ENCODE data around the gene PRICKLE2. TPM values are rescaled to one million over a fixed set of nuclear protein-coding genes. Genes with fewer than 3 reads are reported as not detected.

Gene PRICKLE2
- total RNA-seq, 4 donors from 2014 or later: 28.8 to 48.1 (median 38.5) TPM

DNA sequence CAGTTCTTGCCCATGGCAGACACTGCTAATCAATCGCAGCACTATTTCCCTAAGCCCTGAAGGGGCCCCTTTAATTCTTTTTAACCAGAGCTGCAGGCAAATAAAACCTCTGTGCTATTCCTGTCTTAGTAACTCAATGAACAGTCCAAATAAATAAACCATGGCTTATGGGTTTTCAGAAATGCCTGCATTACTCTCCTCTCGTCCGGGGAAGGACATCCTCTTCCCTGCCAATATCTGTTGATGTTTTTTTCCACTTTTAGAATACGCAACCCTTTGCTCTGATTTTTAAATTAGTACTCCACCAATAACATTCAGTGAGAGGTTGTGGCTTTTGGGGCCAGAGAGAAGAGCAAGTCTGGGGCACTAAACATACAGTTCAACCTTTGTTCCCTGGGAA, 35.2 kb upstream of the PRICKLE2 start:
- Histone ChIP-seq H3K27me3 (no peaks in the 10 kb centered on the region), H3K4me1 (peaks cover 13 to 30% of the 10 kb centered on the region in 2 donors), H3K27ac (no peak overlapping the region), H3K4me3 (replicated peaks in 1 of 3) (no peak overlapping the region), H3K36me3 (no peaks in the 10 kb centered on the region), H3K9me3 (no peaks in the 10 kb centered on the region)
- intact Hi-C loops (cut with DNase I): no loop called here
- no peak for TF ChIP-seq POLR2A (IDR thresholded peaks at IDR 0.05)
- TF ChIP-seq, protein P1, sequence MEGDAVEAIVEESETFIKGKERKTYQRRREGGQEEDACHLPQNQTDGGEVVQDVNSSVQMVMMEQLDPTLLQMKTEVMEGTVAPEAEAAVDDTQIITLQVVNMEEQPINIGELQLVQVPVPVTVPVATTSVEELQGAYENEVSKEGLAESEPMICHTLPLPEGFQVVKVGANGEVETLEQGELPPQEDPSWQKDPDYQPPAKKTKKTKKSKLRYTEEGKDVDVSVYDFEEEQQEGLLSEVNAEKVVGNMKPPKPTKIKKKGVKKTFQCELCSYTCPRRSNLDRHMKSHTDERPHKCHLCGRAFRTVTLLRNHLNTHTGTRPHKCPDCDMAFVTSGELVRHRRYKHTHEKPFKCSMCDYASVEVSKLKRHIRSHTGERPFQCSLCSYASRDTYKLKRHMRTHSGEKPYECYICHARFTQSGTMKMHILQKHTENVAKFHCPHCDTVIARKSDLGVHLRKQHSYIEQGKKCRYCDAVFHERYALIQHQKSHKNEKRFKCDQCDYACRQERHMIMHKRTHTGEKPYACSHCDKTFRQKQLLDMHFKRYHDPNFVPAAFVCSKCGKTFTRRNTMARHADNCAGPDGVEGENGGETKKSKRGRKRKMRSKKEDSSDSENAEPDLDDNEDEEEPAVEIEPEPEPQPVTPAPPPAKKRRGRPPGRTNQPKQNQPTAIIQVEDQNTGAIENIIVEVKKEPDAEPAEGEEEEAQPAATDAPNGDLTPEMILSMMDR (IDR thresholded peaks at IDR 0.05): no peak
- 57 to 76% methylated on average over 4 of the region's 4 CpGs for WGBS, 2 donors
- DNase-seq: no peak

DNA sequence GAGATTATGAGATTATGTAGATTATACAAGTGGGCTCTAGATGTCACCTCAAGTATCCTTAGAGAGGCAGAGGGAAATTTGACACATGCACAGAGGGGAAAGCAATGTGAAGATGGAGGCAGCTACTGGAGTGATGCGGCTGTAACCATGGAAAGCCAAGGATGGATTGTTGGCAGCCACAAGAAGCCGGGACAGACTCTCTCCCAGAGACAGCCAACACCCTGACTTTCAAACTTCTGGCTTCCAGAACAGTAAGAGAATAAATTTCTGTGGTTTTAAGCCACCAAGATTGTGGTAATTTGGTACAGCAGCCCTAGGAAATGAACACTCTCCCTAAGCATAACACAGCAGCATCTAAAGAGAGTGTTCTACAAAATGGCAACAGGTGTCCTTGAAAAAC, 34.4 kb upstream of the PRICKLE2 start:
- Histone ChIP-seq H3K9me3 (no peaks in the 10 kb centered on the region), H3K36me3 (no peaks in the 10 kb centered on the region), H3K4me3 (replicated peaks in 1 of 3) (no peak overlapping the region), H3K4me1 (peaks cover 9 to 22% of the 10 kb centered on the region in 2 donors), H3K27me3 (no peaks in the 10 kb centered on the region), H3K27ac (no peak overlapping the region)
- intact Hi-C loops (cut with DNase I): no loop called here
- WGBS, 2 donors: 55 to 77% methylated on average over 2 of the region's 2 CpGs
- no peak for DNase-seq
- TF ChIP-seq, protein P1 (IDR thresholded peaks at IDR 0.05): no peak
- TF ChIP-seq POLR2A (IDR thresholded peaks at IDR 0.05): no peak

DNA sequence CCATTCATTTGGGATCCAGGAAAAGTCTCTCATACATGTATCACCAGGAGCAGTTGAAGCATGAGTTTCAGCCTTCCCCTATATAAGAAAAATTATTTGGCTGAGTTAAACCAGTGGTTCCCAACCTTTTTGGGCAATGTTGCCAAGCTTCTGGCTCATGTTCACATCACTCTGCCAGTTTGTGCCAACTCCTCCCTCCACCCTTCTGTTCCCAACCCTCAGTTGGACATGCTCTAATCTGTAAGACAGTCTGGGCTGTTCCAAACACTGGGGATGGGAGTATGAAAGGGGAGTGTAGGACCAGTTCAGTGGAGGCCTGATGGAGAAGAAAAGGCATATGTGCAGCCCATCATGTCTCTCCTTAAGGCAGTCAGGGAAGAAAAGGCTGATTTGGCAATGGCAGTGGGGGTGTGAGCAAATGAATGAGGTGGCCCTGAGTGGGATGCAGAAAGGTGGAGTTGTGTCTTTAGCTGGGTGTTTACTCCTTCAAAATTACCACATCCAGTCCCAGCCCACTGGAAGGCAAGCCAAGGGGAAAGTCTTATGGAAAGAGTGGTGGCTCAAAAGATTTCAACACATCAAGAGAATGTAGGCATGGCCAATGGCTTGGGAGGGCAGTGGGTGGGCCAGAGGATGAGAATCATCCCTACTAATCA, 32.0 kb upstream of the PRICKLE2 start:
- H3K4me1 ChIP-seq: peaks cover 3 to 7% of the 10 kb centered on the region in 2 donors
- no peaks in the 10 kb centered on the region for H3K9me3 ChIP-seq
- H3K4me3 ChIP-seq (replicated peaks in 1 of 3): no peak overlapping the region

DNA sequence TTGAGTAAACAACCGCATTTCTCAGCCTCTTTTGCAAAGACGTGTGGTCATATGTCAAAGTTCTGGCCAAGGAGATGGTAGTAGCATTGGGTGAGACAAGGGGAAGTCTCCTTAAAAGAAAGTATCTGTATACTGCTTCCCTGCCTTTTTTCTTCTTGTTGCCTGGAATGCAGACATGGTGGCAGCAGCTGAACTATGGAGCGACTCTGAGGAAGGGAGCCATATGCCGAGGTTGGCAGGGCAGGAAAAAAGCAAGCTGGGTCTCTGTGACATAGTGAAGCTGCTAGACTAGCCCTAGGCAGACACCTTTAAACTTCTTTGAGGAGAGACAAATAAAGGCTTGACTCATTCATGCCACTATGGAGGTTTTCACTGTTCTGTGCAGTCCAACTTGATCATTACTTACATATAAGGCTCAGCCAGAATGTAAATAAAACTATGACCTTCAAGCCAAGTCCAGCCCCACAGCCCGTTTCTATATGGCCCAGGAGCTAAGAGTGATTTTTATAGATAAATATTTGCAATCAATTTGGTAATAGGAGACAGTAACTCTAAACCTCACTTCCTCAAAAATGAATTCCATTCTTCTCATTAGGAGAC, 30.6 kb upstream of the PRICKLE2 start:
- WGBS, 2 donors: 87 to 89% methylated on average over 5 of the region's 5 CpGs
- intact Hi-C loops (cut with DNase I): no loop called here
- no peaks in the 10 kb centered on the region for H3K36me3 ChIP-seq
- TF ChIP-seq, protein P1 (IDR thresholded peaks at IDR 0.05): no peak
- no peak for TF ChIP-seq POLR2A (IDR thresholded peaks at IDR 0.05)
- H3K4me3 ChIP-seq (replicated peaks in 1 of 3): no peak overlapping the region
- DNase-seq: no peak
- no peaks in the 10 kb centered on the region for H3K9me3 ChIP-seq
- peaks cover 3 to 7% of the 10 kb centered on the region in 2 donors for H3K4me1 ChIP-seq
- H3K27ac ChIP-seq: no peak overlapping the region
- H3K27me3 ChIP-seq: no peaks in the 10 kb centered on the region

More for the DNA sequence above, 32.0 kb upstream of the PRICKLE2 start:
- Histone ChIP-seq H3K36me3 (no peaks in the 10 kb centered on the region), H3K27me3 (no peaks in the 10 kb centered on the region), H3K27ac (no peak overlapping the region)
- no peak for DNase-seq
- no peak for TF ChIP-seq POLR2A (IDR thresholded peaks at IDR 0.05)
- TF ChIP-seq, protein P1 (IDR thresholded peaks at IDR 0.05): no peak
- intact Hi-C loops (cut with DNase I): no loop called here

DNA sequence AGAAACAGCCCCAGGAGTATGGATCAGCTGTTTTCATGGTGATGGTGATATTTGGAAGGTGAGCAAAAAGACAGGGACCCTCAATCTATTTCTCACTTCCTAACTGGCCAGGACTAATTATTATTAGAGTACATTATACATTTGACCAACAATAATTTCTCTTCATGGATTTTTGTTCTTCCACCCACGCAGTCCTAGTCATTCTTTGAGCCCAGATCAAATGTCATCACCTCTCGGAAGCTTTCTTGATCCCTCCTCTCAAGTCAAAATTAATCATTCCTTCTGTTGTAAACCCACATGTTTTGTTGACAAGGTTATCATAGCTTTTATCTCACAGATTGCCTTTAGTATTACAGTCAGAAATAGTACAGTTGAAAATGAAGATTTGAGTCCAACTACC, 29.2 kb upstream of the PRICKLE2 start:
- intact Hi-C loops (cut with DNase I): no loop called here
- Histone ChIP-seq H3K27me3 (no peaks in the 10 kb centered on the region), H3K4me3 (replicated peaks in 1 of 3) (no peak overlapping the region), H3K9me3 (no peaks in the 10 kb centered on the region), H3K4me1 (peaks cover 0 to 1% of the 10 kb centered on the region in 2 donors), H3K27ac (no peak overlapping the region), H3K36me3 (no peaks in the 10 kb centered on the region)
- 91 to 92% methylated on average over 2 of the region's 2 CpGs for WGBS, 2 donors
- DNase-seq: no peak
- TF ChIP-seq POLR2A (IDR thresholded peaks at IDR 0.05): no peak
- TF ChIP-seq, protein P1 (IDR thresholded peaks at IDR 0.05): no peak
